CD14-positive monocyte (primary cell): Measurements from ENCODE around the gene THSD4. TPM values are rescaled to one million over a fixed set of nuclear protein-coding genes. Genes with fewer than 3 reads are reported as not detected.

Experiments used
- DNase-seq, 3 donors: peaks; one replicate each; pipeline ENCODE4 v3.0.0-alpha.2; 2011 to 2022
- H2AFZ ChIP-seq: 2 replicates; pipeline ENCODE4 v1.6.0; 2012; ENCODE audit warnings: mild to moderate bottlenecking, low read depth, low read length, inconsistent platforms; ENCODE audit not compliant: insufficient read depth, poor library complexity, severe bottlenecking
- H3K27ac ChIP-seq, 2 donors: 1 replicate in 1 of 2; 2 replicates in 1 of 2; pipeline ENCODE4 v1.5.1; 2012 to 2013; ENCODE audit warnings: low read length in 2 of 2, control low read depth in 1 of 2, inconsistent platforms in 1 of 2, low read depth in 1 of 2, mild to moderate bottlenecking in 1 of 2
- H3K27me3 ChIP-seq, 2 donors: one replicate each; pipeline versions ENCODE4 v1.6.0 to v1.6.1; 2011 to 2013; ENCODE audit warnings: low read length in 2 of 2; ENCODE audit not compliant: control insufficient read depth in 2 of 2, insufficient read depth in 2 of 2
- H3K36me3 ChIP-seq, 2 donors: replicated peaks in 1 of 2; 1 replicate in 1 of 2; 2 replicates in 1 of 2; pipeline versions ENCODE4 v1.5.1 to v1.6.1; 2012 to 2013; ENCODE audit warnings: low read length in 2 of 2, control low read depth in 1 of 2, inconsistent platforms in 1 of 2, mild to moderate bottlenecking in 1 of 2; ENCODE audit not compliant: insufficient read depth in 2 of 2, control insufficient read depth in 1 of 2
- H3K4me1 ChIP-seq, 2 donors: 1 replicate in 1 of 2; 2 replicates in 1 of 2; pipeline versions ENCODE4 v1.5.1 to v1.6.1; 2012 to 2013; ENCODE audit warnings: low read length in 2 of 2, control low read depth in 1 of 2, inconsistent platforms in 1 of 2, mild to moderate bottlenecking in 1 of 2, moderate library complexity in 1 of 2; ENCODE audit not compliant: insufficient read depth in 2 of 2, control insufficient read depth in 1 of 2
- H3K4me2 ChIP-seq: replicated peaks from 2 replicates; pipeline ENCODE3; 2012; ENCODE audit warnings: low read length, moderate library complexity, mild to moderate bottlenecking; ENCODE audit not compliant: poor library complexity, severe bottlenecking; ENCODE audit errors: extremely low read depth
- H3K4me3 ChIP-seq, 3 experiments: fragments of 200-600 bp in 1 of 3; sonication (generic) in 1 of 3; replicated peaks in 1 of 3; 1 replicate in 2 of 3; 2 replicates in 1 of 3; pipeline ENCODE4 v1.5.1; 2011 to 2013; ENCODE audit warnings: low read length in 3 of 3, mild to moderate bottlenecking in 3 of 3, control low read depth in 2 of 3, low read depth in 2 of 3, inconsistent platforms in 1 of 3, moderate library complexity in 1 of 3
- H3K79me2 ChIP-seq: 2 replicates; pipeline ENCODE4 v1.6.0; 2012; ENCODE audit warnings: mild to moderate bottlenecking, control low read depth, inconsistent platforms, low read length, moderate library complexity; ENCODE audit not compliant: insufficient read depth
- H3K9ac ChIP-seq: 2 replicates; pipeline ENCODE4 v1.6.0; 2017; ENCODE audit warnings: low read length, mild to moderate bottlenecking; ENCODE audit not compliant: insufficient read depth, poor library complexity, severe bottlenecking
- H3K9me3 ChIP-seq, 2 donors: replicated peaks in 1 of 2; 1 replicate in 1 of 2; 2 replicates in 1 of 2; pipeline versions ENCODE4 v1.5.1 to v1.6.1; 2012 to 2013; ENCODE audit warnings: low read length in 2 of 2, control low read depth in 1 of 2; ENCODE audit not compliant: control insufficient read depth in 1 of 2, insufficient read depth in 1 of 2
- H4K20me1 ChIP-seq: 2 replicates; pipeline ENCODE4 v1.6.0; 2012; ENCODE audit warnings: mild to moderate bottlenecking, low read length, control low read depth, moderate library complexity; ENCODE audit not compliant: insufficient read depth
- H3K27ac Mint-ChIP-seq, 7 donors: one replicate each; pipeline ENCODE4 v1.8.0; 2020; ENCODE audit warnings: mild to moderate bottlenecking in 7 of 7, mixed read lengths in 7 of 7, moderate library complexity in 6 of 7, inconsistent platforms in 2 of 7
- H3K27me3 Mint-ChIP-seq, 3 donors: one replicate each; pipeline ENCODE4 v1.8.0; 2021 to 2022; ENCODE audit warnings: low read depth in 3 of 3, mild to moderate bottlenecking in 3 of 3, mixed read lengths in 3 of 3, moderate library complexity in 3 of 3, inconsistent platforms in 1 of 3
- H3K36me3 Mint-ChIP-seq, 2 donors: one replicate each; pipeline ENCODE4 v1.8.0; 2020; ENCODE audit warnings: mixed read lengths in 2 of 2, inconsistent platforms in 1 of 2, mild to moderate bottlenecking in 1 of 2
- H3K4me1 Mint-ChIP-seq: one replicate; pipeline ENCODE4 v1.8.0; 2020; ENCODE audit warnings: mild to moderate bottlenecking, mixed read lengths
- H3K4me3 Mint-ChIP-seq, 2 donors: one replicate each; pipeline ENCODE4 v1.8.0; 2020; ENCODE audit warnings: mild to moderate bottlenecking in 2 of 2, mixed read lengths in 2 of 2, moderate library complexity in 1 of 2
- H3K9me3 Mint-ChIP-seq, 7 donors: one replicate each; pipeline ENCODE4 v1.8.0; 2020 to 2022; ENCODE audit warnings: mixed read lengths in 7 of 7, mild to moderate bottlenecking in 6 of 7, moderate library complexity in 6 of 7, inconsistent platforms in 2 of 7
- WGBS: methylation state at CpG from one replicate; pipeline ENCODE4 v1.1.5; 2013; ENCODE audit warnings: missing lambda C conversion rate; ENCODE audit not compliant: insufficient coverage; 5-methylcytosine and 5-hydroxymethylcytosine counted together
- intact Hi-C, 2 donors: fragments of 100-400 bp; cut with micrococcal nuclease; formaldehyde crosslinking; loops; one replicate each; pipeline versions ENCODE4 v1.15.0 to v1.15.1; 2023
- polyA plus RNA-seq, 3 donors: library from polyadenylated mRNA; depleted of rRNA in 1 of 3; unstranded in 2 of 3; stranded (reverse) in 1 of 3; fragments of 300-500 nt in 2 of 3; fragments of >200 nt in 1 of 3; fragmentation: Illumina TruSeq in 2 of 3; gene quantifications; 1 replicate in 2 of 3; 2 replicates in 1 of 3; pipeline ENCODE4 v1.2.3, GENCODE V29; 2012 to 2021
- TF ChIP-seq, protein P1 (sequence below): fragments of 200-600 bp; IDR thresholded peaks from one replicate; pipeline ENCODE4 v1.8.0; 2022; ENCODE audit warnings: antibody characterized with exemption, mild to moderate bottlenecking

Gene THSD4
- polyA plus RNA-seq, 3 donors = not detected

- no peak overlapping the region for H3K9ac ChIP-seq
- H4K20me1 ChIP-seq = no peaks in the 10 kb centered on the region
- Mint-ChIP-seq H3K9me3 (no peaks in the 10 kb centered on the region), H3K36me3 (no peaks in the 10 kb centered on the region), H3K4me1 (peaks cover 8% of the 10 kb centered on the region), H3K27me3 (peaks cover 1 to 6% (median 5%) of the 10 kb centered on the region in 3 donors), H3K4me3 (no peak overlapping the region), H3K27ac (no peak overlapping the region)
- H3K9me3 ChIP-seq = no peaks in the 10 kb centered on the region
- TF ChIP-seq, protein P1, sequence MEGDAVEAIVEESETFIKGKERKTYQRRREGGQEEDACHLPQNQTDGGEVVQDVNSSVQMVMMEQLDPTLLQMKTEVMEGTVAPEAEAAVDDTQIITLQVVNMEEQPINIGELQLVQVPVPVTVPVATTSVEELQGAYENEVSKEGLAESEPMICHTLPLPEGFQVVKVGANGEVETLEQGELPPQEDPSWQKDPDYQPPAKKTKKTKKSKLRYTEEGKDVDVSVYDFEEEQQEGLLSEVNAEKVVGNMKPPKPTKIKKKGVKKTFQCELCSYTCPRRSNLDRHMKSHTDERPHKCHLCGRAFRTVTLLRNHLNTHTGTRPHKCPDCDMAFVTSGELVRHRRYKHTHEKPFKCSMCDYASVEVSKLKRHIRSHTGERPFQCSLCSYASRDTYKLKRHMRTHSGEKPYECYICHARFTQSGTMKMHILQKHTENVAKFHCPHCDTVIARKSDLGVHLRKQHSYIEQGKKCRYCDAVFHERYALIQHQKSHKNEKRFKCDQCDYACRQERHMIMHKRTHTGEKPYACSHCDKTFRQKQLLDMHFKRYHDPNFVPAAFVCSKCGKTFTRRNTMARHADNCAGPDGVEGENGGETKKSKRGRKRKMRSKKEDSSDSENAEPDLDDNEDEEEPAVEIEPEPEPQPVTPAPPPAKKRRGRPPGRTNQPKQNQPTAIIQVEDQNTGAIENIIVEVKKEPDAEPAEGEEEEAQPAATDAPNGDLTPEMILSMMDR = no peak
- no peaks in the 10 kb centered on the region for H3K36me3 ChIP-seq
- 93% methylated on average over 16 of the region's 16 CpGs for WGBS
- no peaks in the 10 kb centered on the region for H3K79me2 ChIP-seq
- H3K4me3 ChIP-seq = no peak overlapping the region
- no peak overlapping the region for H3K4me2 ChIP-seq
- no peak overlapping the region for H2AFZ ChIP-seq
- intact Hi-C loops = no loop called here
- DNase-seq = no peak
- H3K4me1 ChIP-seq = peaks cover 0 to 4% of the 10 kb centered on the region in 2 donors
- H3K27me3 ChIP-seq = no peaks in the 10 kb centered on the region
- H3K27ac ChIP-seq = no peak overlapping the region
Measured at GRCh38 chr15:71777216-71777943, 662.1 kb downstream of the THSD4 start.

DNA sequence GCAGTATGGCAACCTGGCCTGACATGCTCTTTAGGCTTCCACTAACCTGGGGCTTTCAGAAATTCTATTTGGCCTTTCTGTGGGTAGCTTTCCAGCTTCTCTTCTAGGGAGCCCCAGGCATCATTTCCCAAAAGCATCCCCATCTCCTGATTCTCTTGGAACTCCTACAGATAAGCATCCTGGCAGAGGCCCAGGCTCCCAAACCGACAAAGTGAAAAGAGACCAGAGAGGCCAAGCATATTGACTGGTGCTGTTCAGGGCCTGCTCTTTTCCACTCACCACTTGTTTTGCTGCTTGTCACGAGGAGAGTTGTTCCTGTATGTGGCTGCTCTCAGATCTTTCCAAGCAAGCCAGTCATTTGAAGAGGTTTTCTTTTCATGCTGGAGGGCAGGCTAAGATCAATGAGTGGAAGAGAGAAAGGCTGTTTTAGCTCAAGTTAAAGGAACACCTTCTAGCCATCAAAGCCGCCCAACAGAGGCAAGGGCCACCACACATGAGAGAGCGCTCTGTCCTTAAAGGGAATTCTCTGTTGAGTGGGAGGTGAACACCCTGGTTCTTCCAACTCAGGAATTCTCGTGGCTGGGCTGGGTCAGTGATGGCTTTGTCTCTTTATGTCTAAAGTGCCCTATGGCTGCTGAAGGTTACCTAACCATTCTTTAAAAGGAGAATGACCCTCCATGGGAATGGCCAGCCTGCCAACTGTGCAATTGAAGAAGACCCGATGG lies 664.0 kb downstream of the THSD4 start:
- Histone ChIP-seq H2AFZ (no peak overlapping the region), H4K20me1 (no peaks in the 10 kb centered on the region), H3K9me3 (no peaks in the 10 kb centered on the region), H3K79me2 (no peaks in the 10 kb centered on the region), H3K4me2 (no peak overlapping the region), H3K4me3 (no peak overlapping the region), H3K27me3 (no peaks in the 10 kb centered on the region), H3K9ac (no peak overlapping the region), H3K27ac (no peak overlapping the region), H3K4me1 (peaks cover 0 to 4% of the 10 kb centered on the region in 2 donors), H3K36me3 (no peaks in the 10 kb centered on the region)
- H3K36me3 Mint-ChIP-seq = no peaks in the 10 kb centered on the region
- peaks cover 1 to 7% (median 6%) of the 10 kb centered on the region in 3 donors for H3K27me3 Mint-ChIP-seq
- WGBS = 95% methylated on average over 4 of the region's 6 CpGs
- intact Hi-C loops = no loop called here
- no peak overlapping the region for H3K27ac Mint-ChIP-seq
- peaks cover 8% of the 10 kb centered on the region for H3K4me1 Mint-ChIP-seq
- TF ChIP-seq, protein P1 = no peak
- no peak overlapping the region for H3K4me3 Mint-ChIP-seq
- H3K9me3 Mint-ChIP-seq = no peaks in the 10 kb centered on the region
- no peak for DNase-seq
